ENCODE data around the gene DDX39B.
A peak's percentile ranks its signal among the peaks of the same experiment; 100 is the strongest.

DDX39B gene

DNA sequence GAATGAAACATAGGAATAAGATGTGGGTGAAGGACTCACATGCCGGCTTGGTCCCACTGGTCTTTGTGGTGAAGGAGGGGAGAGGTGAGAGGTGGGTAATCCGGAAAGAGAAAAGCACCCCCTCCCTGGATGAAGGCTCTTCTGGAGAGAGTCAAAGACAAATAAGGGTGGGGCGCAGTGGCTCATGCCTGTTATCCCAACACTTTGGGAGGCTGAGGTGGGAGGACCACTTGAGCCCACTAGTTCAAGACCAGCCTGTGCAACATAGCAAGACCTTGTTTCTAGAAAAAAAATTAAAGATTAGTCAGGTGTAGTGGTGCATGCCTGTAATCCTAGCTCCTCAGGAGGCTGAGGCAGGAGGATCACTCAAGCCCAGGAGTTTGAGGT lies 37.3 kb upstream of the DDX39B start:
- Histone ChIP-seq H3K4me3 (ENCODE audit: severe bottlenecking) (no peak overlapping the region), H3K36me3 (ENCODE audit: low read depth) (no peaks in the 10 kb centered on the region), H3K9me3 (ENCODE audit: severe bottlenecking) (no peaks in the 10 kb centered on the region), H3K4me1 (ENCODE audit: insufficient read depth, poor library complexity, severe bottlenecking) (peaks cover 12% of the 10 kb centered on the region), H3K27me3 (ENCODE audit: insufficient read depth, poor library complexity, severe bottlenecking) (no peaks in the 10 kb centered on the region), H3K27ac (ENCODE audit: poor library complexity, severe bottlenecking) (peak overlapping the region; percentile 41)
- ATAC-seq (ENCODE audit: low read depth) (no peak), DNase-seq (ENCODE audit: low spot score) (no peak)
- TF ChIP-seq, protein P1, sequence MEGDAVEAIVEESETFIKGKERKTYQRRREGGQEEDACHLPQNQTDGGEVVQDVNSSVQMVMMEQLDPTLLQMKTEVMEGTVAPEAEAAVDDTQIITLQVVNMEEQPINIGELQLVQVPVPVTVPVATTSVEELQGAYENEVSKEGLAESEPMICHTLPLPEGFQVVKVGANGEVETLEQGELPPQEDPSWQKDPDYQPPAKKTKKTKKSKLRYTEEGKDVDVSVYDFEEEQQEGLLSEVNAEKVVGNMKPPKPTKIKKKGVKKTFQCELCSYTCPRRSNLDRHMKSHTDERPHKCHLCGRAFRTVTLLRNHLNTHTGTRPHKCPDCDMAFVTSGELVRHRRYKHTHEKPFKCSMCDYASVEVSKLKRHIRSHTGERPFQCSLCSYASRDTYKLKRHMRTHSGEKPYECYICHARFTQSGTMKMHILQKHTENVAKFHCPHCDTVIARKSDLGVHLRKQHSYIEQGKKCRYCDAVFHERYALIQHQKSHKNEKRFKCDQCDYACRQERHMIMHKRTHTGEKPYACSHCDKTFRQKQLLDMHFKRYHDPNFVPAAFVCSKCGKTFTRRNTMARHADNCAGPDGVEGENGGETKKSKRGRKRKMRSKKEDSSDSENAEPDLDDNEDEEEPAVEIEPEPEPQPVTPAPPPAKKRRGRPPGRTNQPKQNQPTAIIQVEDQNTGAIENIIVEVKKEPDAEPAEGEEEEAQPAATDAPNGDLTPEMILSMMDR (IDR thresholded peaks at IDR 0.05; ENCODE audit: poor library complexity, severe bottlenecking), result no peak

DNA sequence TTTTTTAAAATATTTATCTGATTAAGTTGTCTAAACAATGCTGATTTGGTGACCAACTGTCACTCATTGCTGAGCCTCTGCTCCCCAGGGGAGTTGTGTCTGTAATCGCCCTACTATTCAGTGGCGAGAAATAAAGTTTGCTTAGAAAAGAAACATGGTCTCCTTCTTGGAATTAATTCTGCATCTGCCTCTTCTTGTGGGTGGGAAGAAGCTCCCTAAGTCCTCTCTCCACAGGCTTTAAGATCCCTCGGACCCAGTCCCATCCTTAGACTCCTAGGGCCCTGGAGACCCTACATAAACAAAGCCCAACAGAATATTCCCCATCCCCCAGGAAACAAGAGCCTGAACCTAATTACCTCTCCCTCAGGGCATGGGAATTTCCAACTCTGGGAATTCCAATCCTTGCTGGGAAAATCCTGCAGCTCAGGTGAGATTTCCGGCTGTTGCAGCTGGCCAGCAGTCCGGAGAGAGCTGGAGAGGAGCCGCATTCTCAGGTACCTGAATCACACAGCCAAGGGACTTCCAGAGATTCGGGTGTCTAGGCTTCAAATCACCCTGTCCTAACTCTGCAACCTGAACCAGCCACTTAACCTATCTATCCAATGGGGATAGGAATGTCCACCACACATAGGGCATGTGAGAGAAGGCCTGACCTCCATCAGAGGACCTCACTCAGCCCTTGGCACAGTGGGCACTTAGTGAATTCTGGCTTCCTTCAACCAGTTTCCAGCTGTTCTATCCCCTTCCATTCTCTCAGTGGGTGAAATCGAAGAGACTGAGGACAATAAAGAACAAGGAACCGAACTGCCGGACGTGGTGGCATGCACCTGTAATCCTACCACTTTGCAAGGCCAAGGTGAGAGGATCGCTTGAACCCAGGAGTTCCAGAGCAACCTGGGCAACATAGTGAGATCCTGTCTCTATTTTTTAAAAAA lies 36.6 kb upstream of the DDX39B start:
- Histone ChIP-seq H3K27ac (ENCODE audit: poor library complexity, severe bottlenecking) (peak overlapping the region; percentile 41), H3K27me3 (ENCODE audit: insufficient read depth, poor library complexity, severe bottlenecking) (no peaks in the 10 kb centered on the region), H3K4me3 (ENCODE audit: severe bottlenecking) (no peak overlapping the region), H3K9me3 (ENCODE audit: severe bottlenecking) (no peaks in the 10 kb centered on the region), H3K4me1 (ENCODE audit: insufficient read depth, poor library complexity, severe bottlenecking) (peaks cover 12% of the 10 kb centered on the region), H3K36me3 (ENCODE audit: low read depth) (no peaks in the 10 kb centered on the region)
- ATAC-seq (ENCODE audit: low read depth) (peak; percentile 78), DNase-seq (ENCODE audit: low spot score) (peak; percentile 84)
- TF ChIP-seq, protein P1 (IDR thresholded peaks at IDR 0.05; ENCODE audit: poor library complexity, severe bottlenecking), result no peak

DNA sequence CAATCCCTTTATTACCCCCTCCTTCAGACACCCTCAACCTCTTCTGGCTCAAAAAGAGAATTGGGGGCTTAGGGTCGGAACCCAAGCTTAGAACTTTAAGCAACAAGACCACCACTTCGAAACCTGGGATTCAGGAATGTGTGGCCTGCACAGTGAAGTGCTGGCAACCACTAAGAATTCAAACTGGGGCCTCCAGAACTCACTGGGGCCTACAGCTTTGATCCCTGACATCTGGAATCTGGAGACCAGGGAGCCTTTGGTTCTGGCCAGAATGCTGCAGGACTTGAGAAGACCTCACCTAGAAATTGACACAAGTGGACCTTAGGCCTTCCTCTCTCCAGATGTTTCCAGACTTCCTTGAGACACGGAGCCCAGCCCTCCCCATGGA lies 35.8 kb upstream of the DDX39B start:
- TF ChIP-seq, protein P1 (IDR thresholded peaks at IDR 0.05; ENCODE audit: poor library complexity, severe bottlenecking), result no peak
- Histone ChIP-seq H3K36me3 (ENCODE audit: low read depth) (no peaks in the 10 kb centered on the region), H3K4me3 (ENCODE audit: severe bottlenecking) (no peak overlapping the region), H3K9me3 (ENCODE audit: severe bottlenecking) (no peaks in the 10 kb centered on the region), H3K4me1 (ENCODE audit: insufficient read depth, poor library complexity, severe bottlenecking) (peaks cover 12% of the 10 kb centered on the region), H3K27ac (ENCODE audit: poor library complexity, severe bottlenecking) (peak overlapping the region; percentile 41), H3K27me3 (ENCODE audit: insufficient read depth, poor library complexity, severe bottlenecking) (no peaks in the 10 kb centered on the region)
- DNase-seq (ENCODE audit: low spot score) (no peak), ATAC-seq (ENCODE audit: low read depth) (no peak)

DNA sequence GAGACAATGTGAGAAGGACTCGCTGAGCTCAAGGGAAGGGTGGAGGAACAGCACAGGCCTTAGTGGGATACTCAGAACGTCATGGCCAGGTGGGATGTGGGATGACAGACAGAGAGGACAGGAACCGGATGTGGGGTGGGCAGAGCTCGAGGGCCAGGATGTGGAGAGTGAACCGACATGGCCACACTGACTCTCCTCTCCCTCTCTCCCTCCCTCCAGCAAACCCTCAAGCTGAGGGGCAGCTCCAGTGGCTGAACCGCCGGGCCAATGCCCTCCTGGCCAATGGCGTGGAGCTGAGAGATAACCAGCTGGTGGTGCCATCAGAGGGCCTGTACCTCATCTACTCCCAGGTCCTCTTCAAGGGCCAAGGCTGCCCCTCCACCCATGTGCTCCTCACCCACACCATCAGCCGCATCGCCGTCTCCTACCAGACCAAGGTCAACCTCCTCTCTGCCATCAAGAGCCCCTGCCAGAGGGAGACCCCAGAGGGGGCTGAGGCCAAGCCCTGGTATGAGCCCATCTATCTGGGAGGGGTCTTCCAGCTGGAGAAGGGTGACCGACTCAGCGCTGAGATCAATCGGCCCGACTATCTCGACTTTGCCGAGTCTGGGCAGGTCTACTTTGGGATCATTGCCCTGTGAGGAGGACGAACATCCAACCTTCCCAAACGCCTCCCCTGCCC lies 35.2 kb upstream of the DDX39B start:
- Histone ChIP-seq H3K4me1 (ENCODE audit: insufficient read depth, poor library complexity, severe bottlenecking) (peaks cover 12% of the 10 kb centered on the region), H3K9me3 (ENCODE audit: severe bottlenecking) (no peaks in the 10 kb centered on the region), H3K4me3 (ENCODE audit: severe bottlenecking) (no peak overlapping the region), H3K27me3 (ENCODE audit: insufficient read depth, poor library complexity, severe bottlenecking) (no peaks in the 10 kb centered on the region), H3K36me3 (ENCODE audit: low read depth) (no peaks in the 10 kb centered on the region), H3K27ac (ENCODE audit: poor library complexity, severe bottlenecking) (no peak overlapping the region)
- DNase-seq (ENCODE audit: low spot score) (no peak), ATAC-seq (ENCODE audit: low read depth) (no peak)
- TF ChIP-seq, protein P1 (IDR thresholded peaks at IDR 0.05; ENCODE audit: poor library complexity, severe bottlenecking), result no peak

Data from RWPE2 (cell line).